ENCODE measurements around the gene LGALS9B.
"Not testable (repeated sequence)": the region's sequence is repeated elsewhere in the genome, so short reads cannot be mapped to it uniquely, and the experiment has no call there.

DNA sequence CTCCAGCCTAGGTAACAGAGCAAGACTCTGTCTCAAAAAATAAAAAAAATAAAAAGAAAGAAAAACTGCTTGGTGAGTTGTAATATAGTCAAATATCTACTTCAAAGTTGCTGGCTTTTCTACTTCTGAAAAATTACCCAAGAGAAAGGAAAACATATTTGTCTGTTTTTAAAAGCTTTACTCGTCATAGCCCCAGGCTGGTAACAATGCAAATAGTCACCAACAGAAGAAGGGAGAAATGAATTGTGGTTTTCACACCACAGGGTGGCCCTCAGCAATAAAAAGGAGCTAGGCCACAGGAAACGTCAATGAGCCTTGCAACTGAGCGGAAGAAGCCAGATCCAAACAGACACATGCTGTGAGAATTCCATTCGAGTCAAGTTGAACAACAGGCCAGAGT lies 1.8 kb upstream of the LGALS9B start:
- TF ChIP-seq, protein P1, sequence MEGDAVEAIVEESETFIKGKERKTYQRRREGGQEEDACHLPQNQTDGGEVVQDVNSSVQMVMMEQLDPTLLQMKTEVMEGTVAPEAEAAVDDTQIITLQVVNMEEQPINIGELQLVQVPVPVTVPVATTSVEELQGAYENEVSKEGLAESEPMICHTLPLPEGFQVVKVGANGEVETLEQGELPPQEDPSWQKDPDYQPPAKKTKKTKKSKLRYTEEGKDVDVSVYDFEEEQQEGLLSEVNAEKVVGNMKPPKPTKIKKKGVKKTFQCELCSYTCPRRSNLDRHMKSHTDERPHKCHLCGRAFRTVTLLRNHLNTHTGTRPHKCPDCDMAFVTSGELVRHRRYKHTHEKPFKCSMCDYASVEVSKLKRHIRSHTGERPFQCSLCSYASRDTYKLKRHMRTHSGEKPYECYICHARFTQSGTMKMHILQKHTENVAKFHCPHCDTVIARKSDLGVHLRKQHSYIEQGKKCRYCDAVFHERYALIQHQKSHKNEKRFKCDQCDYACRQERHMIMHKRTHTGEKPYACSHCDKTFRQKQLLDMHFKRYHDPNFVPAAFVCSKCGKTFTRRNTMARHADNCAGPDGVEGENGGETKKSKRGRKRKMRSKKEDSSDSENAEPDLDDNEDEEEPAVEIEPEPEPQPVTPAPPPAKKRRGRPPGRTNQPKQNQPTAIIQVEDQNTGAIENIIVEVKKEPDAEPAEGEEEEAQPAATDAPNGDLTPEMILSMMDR (IDR thresholded peaks at IDR 0.05 in 4 of 5, conservative IDR thresholded peaks at IDR 0.05 in 1 of 5): not testable (repeated sequence)
- not testable (repeated sequence) for TF ChIP-seq POLR2A (IDR thresholded peaks at IDR 0.05)
